Thyroid gland (tissue), 4 donors: ENCODE data around the gene UNC13D.

ENCODE experiments used
- POLR2A ChIP-seq, 2 donors: fragments of 450-650 bp; IDR thresholded peaks; one replicate each; pipeline ENCODE4 v1.6.1; 2017; ENCODE audit warnings: antibody characterized with exemption in 2 of 2, mild to moderate bottlenecking in 2 of 2, moderate library complexity in 1 of 2
- TF ChIP-seq, protein P1 (sequence below), 6 experiments: fragments of 200-600 bp in 3 of 6; fragments of 450-650 bp in 3 of 6; sonication (generic) in 3 of 6; IDR thresholded peaks; one replicate each; pipeline ENCODE4 v1.5.1; 2016 to 2019; ENCODE audit warnings: antibody characterized with exemption in 6 of 6, mild to moderate bottlenecking in 2 of 6, inconsistent platforms in 1 of 6, moderate library complexity in 1 of 6

DNA sequence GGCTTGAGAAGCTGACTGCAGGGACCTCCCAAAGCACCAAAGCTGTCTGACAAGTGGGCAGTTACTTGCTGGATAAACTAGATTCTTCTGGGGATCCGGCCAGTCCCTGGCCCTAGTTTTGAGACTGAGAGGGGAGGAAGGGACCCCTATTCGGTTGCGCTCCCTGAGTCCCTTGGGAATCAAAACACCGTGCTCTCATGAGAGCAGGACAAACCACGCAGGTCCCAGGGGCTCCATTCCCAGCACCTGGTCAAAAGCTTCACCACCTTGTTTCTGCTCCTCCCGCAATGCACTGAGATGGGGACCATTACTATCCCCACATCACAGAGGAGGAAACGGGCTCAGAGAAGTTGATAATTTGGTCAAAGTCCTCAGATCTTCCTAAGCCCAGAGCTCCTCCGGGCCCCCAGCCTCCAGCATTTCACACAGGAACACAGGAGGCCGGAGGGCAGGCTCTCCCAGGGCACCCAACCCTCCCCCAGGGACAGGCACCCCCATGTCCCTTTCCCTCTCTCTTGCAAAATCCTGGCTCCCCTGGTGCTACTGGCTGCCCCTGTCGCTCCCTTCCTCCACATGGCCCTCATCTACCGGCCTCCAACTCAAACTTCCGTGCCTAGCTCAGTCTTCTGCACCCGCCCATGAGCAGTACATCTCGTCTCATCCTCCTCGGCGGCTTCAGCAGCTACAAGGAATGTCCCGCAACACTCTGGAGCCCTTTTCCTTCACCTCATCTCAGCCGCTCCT, 49.3 kb upstream of the UNC13D start:
- TF ChIP-seq, protein P1, sequence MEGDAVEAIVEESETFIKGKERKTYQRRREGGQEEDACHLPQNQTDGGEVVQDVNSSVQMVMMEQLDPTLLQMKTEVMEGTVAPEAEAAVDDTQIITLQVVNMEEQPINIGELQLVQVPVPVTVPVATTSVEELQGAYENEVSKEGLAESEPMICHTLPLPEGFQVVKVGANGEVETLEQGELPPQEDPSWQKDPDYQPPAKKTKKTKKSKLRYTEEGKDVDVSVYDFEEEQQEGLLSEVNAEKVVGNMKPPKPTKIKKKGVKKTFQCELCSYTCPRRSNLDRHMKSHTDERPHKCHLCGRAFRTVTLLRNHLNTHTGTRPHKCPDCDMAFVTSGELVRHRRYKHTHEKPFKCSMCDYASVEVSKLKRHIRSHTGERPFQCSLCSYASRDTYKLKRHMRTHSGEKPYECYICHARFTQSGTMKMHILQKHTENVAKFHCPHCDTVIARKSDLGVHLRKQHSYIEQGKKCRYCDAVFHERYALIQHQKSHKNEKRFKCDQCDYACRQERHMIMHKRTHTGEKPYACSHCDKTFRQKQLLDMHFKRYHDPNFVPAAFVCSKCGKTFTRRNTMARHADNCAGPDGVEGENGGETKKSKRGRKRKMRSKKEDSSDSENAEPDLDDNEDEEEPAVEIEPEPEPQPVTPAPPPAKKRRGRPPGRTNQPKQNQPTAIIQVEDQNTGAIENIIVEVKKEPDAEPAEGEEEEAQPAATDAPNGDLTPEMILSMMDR (IDR thresholded peaks at IDR 0.05), result no peak
- no peak for TF ChIP-seq POLR2A (IDR thresholded peaks at IDR 0.05)
